ENCODE measurements around the gene ABCA7. TPM values are rescaled to one million over a fixed set of nuclear protein-coding genes. Genes with fewer than 3 reads are reported as not detected.

ABCA7 gene
- total and polyA plus RNA-seq, 9 donors: 1.4 to 10.5 (median 2.5) TPM

DNA sequence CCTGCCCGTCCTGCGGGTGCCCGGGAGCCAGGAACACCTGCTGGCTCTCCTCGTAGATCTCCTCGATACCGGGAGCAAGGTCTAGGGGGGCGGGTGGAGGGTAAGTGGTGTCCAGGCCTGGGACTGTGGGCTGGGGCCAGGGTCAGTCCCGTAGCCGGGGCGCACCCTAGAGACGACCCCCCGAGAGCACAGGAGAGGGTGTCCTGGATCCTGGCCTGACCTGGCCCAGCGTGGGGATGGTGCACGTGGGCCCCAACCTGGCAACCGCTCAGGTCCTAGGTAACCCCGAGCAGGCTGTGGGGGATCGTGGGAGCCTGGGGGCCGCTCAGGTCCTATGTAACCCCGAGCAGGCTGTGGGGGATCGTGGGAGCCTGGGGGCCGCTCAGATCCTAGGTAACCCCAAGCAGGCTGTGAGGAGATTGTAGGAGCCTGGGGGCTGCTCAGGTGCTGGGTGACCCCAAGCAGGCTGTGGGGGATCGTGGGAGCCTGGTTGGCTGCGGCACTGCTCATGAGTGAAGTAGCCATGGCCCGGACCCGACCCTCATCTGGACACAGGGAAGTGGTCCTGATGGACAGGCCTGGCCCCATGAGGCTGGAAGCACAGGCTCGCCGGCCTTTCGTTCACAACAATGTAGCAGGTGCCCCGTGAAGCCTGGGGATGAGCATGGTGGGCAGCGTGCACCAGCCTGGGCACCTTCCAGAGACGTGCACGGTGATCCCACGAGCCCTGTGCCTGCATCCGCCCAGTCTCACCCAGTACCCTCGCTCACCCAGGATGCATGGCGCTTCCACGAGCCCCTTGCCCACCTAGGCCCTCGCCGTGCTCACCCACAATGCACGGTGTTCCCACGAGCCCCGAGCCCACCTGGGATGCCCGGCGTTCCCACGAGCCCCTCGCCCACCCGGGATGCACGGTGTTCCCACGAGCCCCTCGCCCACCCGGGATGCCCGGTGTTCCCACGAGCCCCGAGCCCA, 70.1 kb downstream of the ABCA7 start:
- TF ChIP-seq EP300 (IDR thresholded peaks at IDR 0.05) (no peak), POLR2A (IDR thresholded peaks at IDR 0.05) (no peak)
- TF ChIP-seq, protein P1, sequence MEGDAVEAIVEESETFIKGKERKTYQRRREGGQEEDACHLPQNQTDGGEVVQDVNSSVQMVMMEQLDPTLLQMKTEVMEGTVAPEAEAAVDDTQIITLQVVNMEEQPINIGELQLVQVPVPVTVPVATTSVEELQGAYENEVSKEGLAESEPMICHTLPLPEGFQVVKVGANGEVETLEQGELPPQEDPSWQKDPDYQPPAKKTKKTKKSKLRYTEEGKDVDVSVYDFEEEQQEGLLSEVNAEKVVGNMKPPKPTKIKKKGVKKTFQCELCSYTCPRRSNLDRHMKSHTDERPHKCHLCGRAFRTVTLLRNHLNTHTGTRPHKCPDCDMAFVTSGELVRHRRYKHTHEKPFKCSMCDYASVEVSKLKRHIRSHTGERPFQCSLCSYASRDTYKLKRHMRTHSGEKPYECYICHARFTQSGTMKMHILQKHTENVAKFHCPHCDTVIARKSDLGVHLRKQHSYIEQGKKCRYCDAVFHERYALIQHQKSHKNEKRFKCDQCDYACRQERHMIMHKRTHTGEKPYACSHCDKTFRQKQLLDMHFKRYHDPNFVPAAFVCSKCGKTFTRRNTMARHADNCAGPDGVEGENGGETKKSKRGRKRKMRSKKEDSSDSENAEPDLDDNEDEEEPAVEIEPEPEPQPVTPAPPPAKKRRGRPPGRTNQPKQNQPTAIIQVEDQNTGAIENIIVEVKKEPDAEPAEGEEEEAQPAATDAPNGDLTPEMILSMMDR (IDR thresholded peaks at IDR 0.05): no peak
- H3K27me3 ChIP-seq: no peaks in the 10 kb centered on the region
- H3K4me1 ChIP-seq (ENCODE audit: insufficient read depth): peaks cover 22% of the 10 kb centered on the region
- H3K9me3 ChIP-seq: no peaks in the 10 kb centered on the region
- intact Hi-C loops (cut with DNase I): loop anchor here (5.0 to 10.0 kb wide), 2 partner anchors 82 to 185 kb away; partner anchors contain the start of gene ARID3A (in 1 of the 4)
- H3K36me3 ChIP-seq: no peaks in the 10 kb centered on the region
- no peak overlapping the region for H3K27ac ChIP-seq
- H3K4me3 ChIP-seq: no peak overlapping the region
- 89 to 90% (median 90%) methylated on average over 52 to 54 of the region's 54 CpGs for WGBS, 3 donors
- peak in 2 of 5 donors; percentile 43 to 49 for DNase-seq

DNA sequence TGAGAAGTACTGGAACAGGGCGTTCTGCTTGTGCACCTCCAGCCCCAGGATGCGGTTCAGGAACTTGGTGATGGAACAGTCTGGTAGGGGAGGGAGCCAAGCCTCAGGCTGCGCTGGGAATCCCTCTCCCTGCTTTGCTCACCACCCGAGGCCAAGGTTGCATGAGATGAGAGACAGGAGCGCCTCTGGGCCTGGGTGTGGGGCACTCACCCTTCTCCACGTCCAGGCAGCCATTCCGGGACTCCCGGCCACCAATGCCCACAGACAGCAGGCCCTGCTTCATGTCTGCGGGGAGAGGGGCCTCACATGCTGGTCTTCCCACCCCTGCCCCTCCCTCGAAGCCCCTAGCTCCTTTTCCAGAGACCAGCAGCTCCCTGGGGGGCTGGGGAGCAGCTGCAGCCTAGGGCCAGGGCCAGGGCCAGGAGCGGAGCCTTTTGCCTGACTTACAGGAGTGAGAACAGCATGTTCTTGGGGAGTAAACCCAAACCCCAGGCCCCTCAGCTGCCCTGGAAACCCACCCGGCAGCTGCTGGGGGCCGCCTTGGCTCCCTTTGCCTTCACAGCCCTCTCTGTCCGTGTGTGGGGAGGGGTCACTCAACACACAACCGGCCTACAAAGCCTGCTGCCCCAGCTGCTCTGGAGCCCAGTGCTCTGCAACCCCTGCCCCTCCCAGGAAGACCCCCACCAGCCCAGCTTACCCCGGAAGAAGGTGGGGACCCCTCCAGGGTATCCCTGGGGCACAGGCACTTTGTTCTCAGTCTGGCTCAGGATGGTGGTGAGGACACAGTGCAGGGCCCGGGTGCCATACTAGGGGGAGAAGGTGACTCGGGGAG, 71.1 kb downstream of the ABCA7 start:
- no peak for DNase-seq
- H3K27ac ChIP-seq: peak overlapping the region in 1 of 2 donors; percentile 77
- intact Hi-C loops (cut with DNase I): loop anchor here (5.0 kb wide), 1 partner anchor 81 kb away; no protein-coding TSS in a partner anchor
- no peak for TF ChIP-seq EP300 (IDR thresholded peaks at IDR 0.05)
- TF ChIP-seq, protein P1 (IDR thresholded peaks at IDR 0.05): no peak
- TF ChIP-seq POLR2A (IDR thresholded peaks at IDR 0.05): no peak
- no peak overlapping the region for H3K4me3 ChIP-seq
- no peaks in the 10 kb centered on the region for H3K9me3 ChIP-seq
- H3K36me3 ChIP-seq: no peaks in the 10 kb centered on the region
- peaks cover 15% of the 10 kb centered on the region for H3K4me1 ChIP-seq (ENCODE audit: insufficient read depth)
- H3K27me3 ChIP-seq: no peaks in the 10 kb centered on the region
- WGBS, 3 donors: 63 to 75% (median 72%) methylated on average over 17 to 18 of the region's 18 CpGs

DNA sequence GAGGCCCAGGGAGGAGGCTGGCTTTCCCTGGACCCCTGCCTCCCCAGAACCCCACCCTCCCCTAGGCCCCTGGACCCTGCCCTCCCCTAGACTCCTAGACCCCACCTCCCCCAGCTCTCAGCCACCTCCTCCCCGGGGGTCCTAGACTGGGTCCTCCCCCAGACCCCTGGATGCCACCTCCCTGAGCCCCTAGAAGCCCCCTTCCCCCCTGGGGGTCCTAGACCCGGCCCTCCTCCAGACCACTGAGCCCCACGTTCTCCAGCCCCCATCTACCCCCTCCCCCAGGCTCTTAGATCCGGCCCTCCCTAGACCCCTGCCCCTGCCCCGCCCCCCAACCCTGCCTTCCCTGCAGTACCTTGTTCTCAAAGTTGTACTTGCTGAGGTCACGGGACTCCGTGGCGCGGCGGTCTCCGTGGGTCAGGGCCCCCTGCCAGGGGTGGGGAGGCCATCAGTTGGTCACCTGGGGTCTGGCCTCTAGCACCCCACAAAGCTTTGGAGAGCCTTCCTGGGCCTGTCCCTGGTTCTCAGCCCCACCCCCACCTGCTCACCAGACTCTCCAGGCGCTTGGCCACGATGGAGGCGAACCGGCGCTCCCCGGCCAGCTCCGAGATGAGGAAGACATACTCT, 71.8 kb downstream of the ABCA7 start:
- peak in 2 of 5 donors; percentile 37 to 51 for DNase-seq
- H3K27ac ChIP-seq: peak overlapping the region; percentile 77 to 90
- TF ChIP-seq EP300 (IDR thresholded peaks at IDR 0.05): no peak
- TF ChIP-seq POLR2A (IDR thresholded peaks at IDR 0.05): no peak
- TF ChIP-seq, protein P1 (IDR thresholded peaks at IDR 0.05): no peak
- H3K9me3 ChIP-seq: no peaks in the 10 kb centered on the region
- H3K27me3 ChIP-seq: no peaks in the 10 kb centered on the region
- H3K4me1 ChIP-seq (ENCODE audit: insufficient read depth): peaks cover 15% of the 10 kb centered on the region
- no peak overlapping the region for H3K4me3 ChIP-seq
- no peaks in the 10 kb centered on the region for H3K36me3 ChIP-seq
- intact Hi-C loops (cut with DNase I): loop anchor here (5.0 kb wide), 1 partner anchor 81 kb away; no protein-coding TSS in a partner anchor
- WGBS, 3 donors: 58 to 77% (median 65%) methylated on average over 11 to 18 of the region's 18 CpGs
